Smooth muscle cell (in vitro differentiated cells): ENCODE results near the gene DLG4. TPM values are rescaled to one million over a fixed set of nuclear protein-coding genes. Genes with fewer than 3 reads are reported as not detected.

Source experiments
- DNase-seq: peaks from one replicate; lab custom pipeline; 2025; ENCODE audit not compliant: unreplicated experiment; lab: John Stamatoyannopoulos, UW
- H2AFZ ChIP-seq: fragments of 200-600 bp; sonication (generic); 2 replicates; pipeline ENCODE4 v1.6.0; 2016; ENCODE audit warnings: antibody characterized with exemption, low read depth, mild to moderate bottlenecking
- H3F3A ChIP-seq: fragments of 200-600 bp; sonication (generic); 2 replicates; pipeline ENCODE4 v1.6.0; 2017; ENCODE audit warnings: antibody characterized with exemption, low read depth
- H3K27ac ChIP-seq: fragments of 200-600 bp; sonication (generic); 2 replicates; pipeline ENCODE4 v1.5.1; 2016; ENCODE audit warnings: low read depth, mild to moderate bottlenecking
- H3K27me3 ChIP-seq: fragments of 200-600 bp; sonication (generic); 2 replicates; pipeline ENCODE4 v1.6.1; 2016; ENCODE audit warnings: low read depth, mild to moderate bottlenecking
- H3K36me3 ChIP-seq: fragments of 200-600 bp; sonication (generic); 2 replicates; pipeline ENCODE4 v1.5.1; 2016; ENCODE audit warnings: low read depth
- H3K4me1 ChIP-seq: fragments of 200-600 bp; sonication (generic); 2 replicates; pipeline ENCODE4 v1.5.1; 2016; ENCODE audit warnings: low read depth
- H3K4me2 ChIP-seq: fragments of 200-600 bp; sonication (generic); 2 replicates; pipeline ENCODE4 v1.6.0; 2016; ENCODE audit warnings: mild to moderate bottlenecking
- H3K4me3 ChIP-seq: fragments of 200-600 bp; sonication (generic); 2 replicates; pipeline ENCODE4 v1.5.1; 2016; ENCODE audit warnings: mild to moderate bottlenecking
- H3K79me2 ChIP-seq: fragments of 200-600 bp; sonication (generic); 2 replicates; pipeline ENCODE4 v1.6.0; 2016; ENCODE audit warnings: low read depth, mild to moderate bottlenecking
- H3K9ac ChIP-seq: fragments of 200-600 bp; sonication (generic); 2 replicates; pipeline ENCODE4 v1.6.0; 2016; ENCODE audit warnings: low read depth
- H3K9me3 ChIP-seq: fragments of 200-600 bp; sonication (generic); replicated peaks from 2 replicates; pipeline ENCODE4 v1.5.1; 2016; ENCODE audit warnings: low read depth
- H4K20me1 ChIP-seq: fragments of 200-600 bp; sonication (generic); 2 replicates; pipeline ENCODE4 v1.6.0; 2016; ENCODE audit warnings: low read depth
- CTCF ChIP-seq: fragments of 200-600 bp; sonication (generic); IDR thresholded peaks from 2 replicates; pipeline ENCODE4 v1.5.1; 2017; ENCODE audit warnings: borderline replicate concordance, mild to moderate bottlenecking, antibody characterized with exemption; ENCODE audit not compliant: insufficient read depth, poor library complexity, severe bottlenecking
- WGBS: methylation state at CpG from one replicate; pipeline ENCODE4 v1.1.7; 2016; ENCODE audit warnings: low lambda C conversion rate; 5-methylcytosine and 5-hydroxymethylcytosine counted together
- polyA plus RNA-seq: library from polyadenylated mRNA; unstranded; fragments of >200 nt; fragmentation: Nextera tagmentation; extraction: Ambion mirVana; gene quantifications from 2 replicates; pipeline ENCODE4 v1.2.1, GENCODE V29; 2016
- total RNA-seq: library from RNA; depleted of rRNA; stranded (reverse); fragments of >200 nt; gene quantifications from 2 replicates; pipeline ENCODE4 v1.2.3, GENCODE V29; 2014

The DLG4 gene
- total and polyA plus RNA-seq, 2 experiments from 2014 or later = 2.3 to 9.4 TPM

- Histone ChIP-seq H3K4me3 (peak within 1 kb of the TSS; percentile 71), H3K9ac (peak within 1 kb of the TSS; percentile 67), H3K36me3 (no peaks in the 10 kb centered on the region), H2AFZ (peak within 1 kb of the TSS; percentile 65), H3K9me3 (no peaks in the 10 kb centered on the region), H3F3A (peaks cover 32% of the 10 kb centered on the region), H3K4me1 (peaks cover 12% of the 10 kb centered on the region), H3K27ac (peak within 1 kb of the TSS; percentile 74), H4K20me1 (peaks cover 61% of the 10 kb centered on the region), H3K4me2 (peak within 1 kb of the TSS; percentile 92), H3K27me3 (no peaks in the 10 kb centered on the region), H3K79me2 (peaks cover 86% of the 10 kb centered on the region)
- DNase-seq = peak; percentile 95
- TF ChIP-seq CTCF = no peak
- 4% methylated on average over 55 of the region's 72 CpGs for WGBS
These were observed 14.7 kb upstream of the DLG4 start, which contains the start of gene DVL2 for GRCh38 chr17:7234083-7234951. Gene DVL2 (minus strand): TSS chr17:7234517. CDS start chr17:7234262, 255 bp downstream.

GRCh38 chr17:7233701-7234082, 14.1 kb upstream of the DLG4 start:
- Histone ChIP-seq H3K4me3 (peak overlapping the region; percentile 71), H3K4me2 (peak overlapping the region; percentile 92), H3K79me2 (peaks cover 79% of the 10 kb centered on the region), H3K36me3 (no peaks in the 10 kb centered on the region), H4K20me1 (peaks cover 67% of the 10 kb centered on the region), H3K27me3 (no peaks in the 10 kb centered on the region), H3K27ac (peak overlapping the region; percentile 74), H3F3A (peaks cover 32% of the 10 kb centered on the region), H3K9ac (peak overlapping the region; percentile 67), H3K4me1 (peaks cover 12% of the 10 kb centered on the region), H3K9me3 (no peaks in the 10 kb centered on the region), H2AFZ (peak overlapping the region; percentile 65)
- DNase-seq = no peak
- 2% methylated on average over 9 of the region's 9 CpGs for WGBS
- no peak for TF ChIP-seq CTCF

GRCh38 chr17:7232114-7232513, 12.5 kb upstream of the DLG4 start:
- H2AFZ ChIP-seq = no peak overlapping the region
- H3K9me3 ChIP-seq = no peaks in the 10 kb centered on the region
- DNase-seq = no peak
- no peaks in the 10 kb centered on the region for H3K36me3 ChIP-seq
- no peak overlapping the region for H3K9ac ChIP-seq
- WGBS = 82% methylated on average over 5 of the region's 5 CpGs
- peaks cover 70% of the 10 kb centered on the region for H4K20me1 ChIP-seq
- peak overlapping the region; percentile 92 for H3K4me2 ChIP-seq
- no peak overlapping the region for H3K27ac ChIP-seq
- peaks cover 8% of the 10 kb centered on the region for H3K4me1 ChIP-seq
- H3F3A ChIP-seq = peaks cover 30% of the 10 kb centered on the region
- no peaks in the 10 kb centered on the region for H3K27me3 ChIP-seq
- TF ChIP-seq CTCF = no peak
- peaks cover 69% of the 10 kb centered on the region for H3K79me2 ChIP-seq
- peak overlapping the region; percentile 71 for H3K4me3 ChIP-seq

DNA sequence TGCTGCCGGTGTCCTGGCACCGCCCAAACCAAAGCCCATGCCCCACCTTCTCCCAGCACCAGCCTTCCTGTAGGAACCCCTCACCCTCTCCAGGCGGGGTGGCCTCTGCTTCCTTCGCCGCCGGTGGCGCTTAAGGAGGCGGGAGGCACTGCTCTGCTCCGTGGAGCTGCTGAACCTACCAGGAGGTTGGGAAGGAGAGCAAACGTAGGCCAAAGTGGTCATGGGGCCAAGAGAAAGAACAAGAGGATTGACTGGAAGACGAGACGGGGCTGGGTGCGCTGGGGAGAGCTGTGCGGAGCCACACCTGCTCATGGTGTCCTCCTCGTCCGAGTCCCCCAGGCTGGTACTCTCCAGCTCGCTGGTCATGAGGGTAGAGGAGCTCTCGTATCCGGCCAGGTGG, 9.9 kb upstream of the DLG4 start:
- peaks cover 46% of the 10 kb centered on the region for H3K79me2 ChIP-seq
- 99% methylated on average over 19 of the region's 19 CpGs for WGBS
- H3K4me2 ChIP-seq = no peak overlapping the region
- no peak overlapping the region for H3K27ac ChIP-seq
- DNase-seq = no peak
- H3K9me3 ChIP-seq = no peaks in the 10 kb centered on the region
- no peaks in the 10 kb centered on the region for H3K27me3 ChIP-seq
- H3K4me1 ChIP-seq = peaks cover 5% of the 10 kb centered on the region
- peaks cover 6% of the 10 kb centered on the region for H3F3A ChIP-seq
- H3K9ac ChIP-seq = no peak overlapping the region
- TF ChIP-seq CTCF = no peak
- no peak overlapping the region for H3K4me3 ChIP-seq
- H4K20me1 ChIP-seq = peaks cover 78% of the 10 kb centered on the region
- H3K36me3 ChIP-seq = no peaks in the 10 kb centered on the region
- no peak overlapping the region for H2AFZ ChIP-seq
